DND-41 (cell line): ENCODE results near the gene PTPRH.
"Not testable (repeated sequence)": the region's sequence is repeated elsewhere in the genome, so short reads cannot be mapped to it uniquely, and the experiment has no call there.

Source experiments
- ATAC-seq: fragments of 200-7000 bp; cut with Tn5 transposase; 3 replicates; pipeline ENCODE4 v1.9.1; 2021; ENCODE audit warnings: low read depth; ENCODE audit not compliant: insufficient read depth
- DNase-seq: peaks from one replicate; pipeline ENCODE4 v3.0.0-alpha.2; 2020
- H2AFZ ChIP-seq: 2 replicates; pipeline ENCODE4 v1.6.0; 2012; ENCODE audit warnings: low read depth, low read length
- H3K27ac ChIP-seq: 2 replicates; pipeline ENCODE4 v1.5.1; 2012; ENCODE audit warnings: low read length, inconsistent platforms
- H3K27me3 ChIP-seq: fragments of 200-600 bp; sonication (generic); 2 replicates; pipeline ENCODE4 v1.6.0; 2012; ENCODE audit warnings: low read length, mild to moderate bottlenecking, inconsistent platforms; ENCODE audit not compliant: insufficient read depth, poor library complexity
- H3K36me3 ChIP-seq: 2 replicates; pipeline ENCODE4 v1.5.1; 2012; ENCODE audit warnings: low read length, inconsistent platforms; ENCODE audit not compliant: insufficient read depth
- H3K4me1 ChIP-seq: 2 replicates; pipeline ENCODE4 v1.5.1; 2012; ENCODE audit warnings: mild to moderate bottlenecking, low read length; ENCODE audit not compliant: insufficient read depth
- H3K4me2 ChIP-seq: 2 replicates; pipeline ENCODE4 v1.6.0; 2012; ENCODE audit warnings: mild to moderate bottlenecking, moderate library complexity, low read length, inconsistent platforms; ENCODE audit not compliant: insufficient read depth
- H3K4me3 ChIP-seq, 2 experiments: fragments of 200-600 bp in 1 of 2; shearing (Covaris generic) in 1 of 2; 2 replicates each; pipeline ENCODE4 v1.5.1; 2012 to 2016; ENCODE audit warnings: inconsistent platforms in 2 of 2, low read length in 2 of 2, mild to moderate bottlenecking in 2 of 2, low read depth in 1 of 2, moderate library complexity in 1 of 2
- H3K79me2 ChIP-seq: 2 replicates; pipeline ENCODE4 v1.6.0; 2012; ENCODE audit warnings: low read length, inconsistent platforms; ENCODE audit not compliant: insufficient read depth
- H3K9ac ChIP-seq: 2 replicates; pipeline ENCODE4 v1.6.0; 2012; ENCODE audit warnings: low read depth, mild to moderate bottlenecking, inconsistent platforms, low read length, moderate library complexity
- H3K9me3 ChIP-seq: 2 replicates; pipeline ENCODE4 v1.5.1; 2012; ENCODE audit warnings: low read length, moderate library complexity, mild to moderate bottlenecking, inconsistent platforms; ENCODE audit not compliant: insufficient read depth, severe bottlenecking
- H4K20me1 ChIP-seq: 2 replicates; pipeline ENCODE4 v1.6.0; 2012; ENCODE audit warnings: low read length; ENCODE audit not compliant: insufficient read depth
- CTCF ChIP-seq: IDR thresholded peaks from 2 replicates; pipeline ENCODE4 v1.5.1; 2012; ENCODE audit warnings: borderline replicate concordance, low read length, moderate library complexity, mild to moderate bottlenecking; ENCODE audit not compliant: poor library complexity, severe bottlenecking; ENCODE audit errors: extremely low read depth
- EZH2 ChIP-seq: IDR thresholded peaks from 3 replicates; pipeline ENCODE4 v1.6.1; 2012; ENCODE audit warnings: borderline replicate concordance, low read depth, mild to moderate bottlenecking, moderate library complexity, low read length, inconsistent platforms; ENCODE audit not compliant: severe bottlenecking

The PTPRH gene

DNA sequence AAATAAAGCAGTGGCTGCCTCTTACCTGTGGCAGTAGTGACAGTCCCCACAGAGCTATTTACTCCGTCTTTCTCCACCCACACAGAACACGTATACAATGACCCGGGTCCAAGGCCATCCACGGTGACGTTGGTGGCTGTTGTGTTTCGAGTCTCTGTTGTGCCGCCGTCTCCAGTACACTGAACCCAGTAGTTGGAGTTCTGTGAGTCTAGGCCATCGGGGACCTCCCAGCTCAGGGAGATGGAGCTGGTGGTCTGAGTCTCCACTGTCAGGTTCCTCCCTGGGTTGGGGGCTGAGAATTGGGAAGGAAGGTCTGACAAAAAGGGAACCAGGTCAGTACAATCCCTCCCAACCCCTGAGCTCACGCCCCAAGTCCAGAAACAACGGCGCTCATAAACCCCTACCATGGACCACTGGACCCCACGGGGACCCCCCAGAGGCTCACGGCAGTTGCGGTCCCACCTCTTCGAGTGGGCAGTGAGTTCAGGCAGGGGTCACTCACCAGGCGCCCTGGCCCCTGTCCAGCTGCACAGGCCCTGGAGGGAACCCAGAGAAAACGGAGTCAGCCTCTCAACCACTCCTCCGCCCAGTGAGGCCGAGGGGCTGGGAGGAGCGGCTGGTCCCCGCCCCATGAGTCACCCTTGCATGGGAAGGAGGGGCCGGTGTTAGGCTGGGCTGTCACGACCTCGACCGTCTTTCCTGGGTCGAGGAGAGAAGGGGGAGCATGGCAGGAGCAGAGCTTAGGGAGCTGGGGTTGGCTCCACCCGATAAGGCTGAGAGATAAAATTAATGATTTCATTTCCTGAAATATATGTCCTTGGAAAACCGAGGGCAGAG, 2.4 kb downstream of the PTPRH start:
- H3K27ac ChIP-seq = no peak overlapping the region
- no peaks in the 10 kb centered on the region for H3K9me3 ChIP-seq
- DNase-seq (peak; percentile 33), ATAC-seq (peak; percentile 80)
- no peaks in the 10 kb centered on the region for H3K79me2 ChIP-seq
- TF ChIP-seq EZH2 (no peak), CTCF (no peak)
- no peak overlapping the region for H3K4me2 ChIP-seq
- H4K20me1 ChIP-seq = no peaks in the 10 kb centered on the region
- H3K36me3 ChIP-seq = no peaks in the 10 kb centered on the region
- H3K4me1 ChIP-seq = no peaks in the 10 kb centered on the region
- no peak overlapping the region for H3K9ac ChIP-seq
- H2AFZ ChIP-seq = no peak overlapping the region
- H3K27me3 ChIP-seq = no peaks in the 10 kb centered on the region
- H3K4me3 ChIP-seq = no peak overlapping the region

DNA sequence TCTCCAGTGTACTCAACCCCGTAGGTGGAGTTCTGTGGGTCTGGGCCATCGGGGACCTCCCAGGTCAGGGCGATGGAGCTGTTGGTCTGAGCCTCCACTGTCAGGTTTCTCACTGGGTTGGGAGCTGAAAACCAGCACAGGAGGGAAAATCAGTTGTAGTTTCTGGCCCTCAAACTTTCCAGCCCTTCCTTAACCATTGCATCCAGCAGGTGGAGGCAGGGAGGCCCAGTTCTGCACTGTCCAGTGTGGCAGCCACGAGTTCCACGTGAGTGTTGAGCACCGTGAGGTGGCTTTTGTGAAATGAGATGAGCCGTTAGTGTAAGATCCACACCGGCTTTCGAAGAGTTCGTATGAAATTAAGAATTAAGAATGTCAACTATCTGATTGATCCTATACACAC, 7.1 kb downstream of the PTPRH start:
- DNase-seq = not testable (repeated sequence)

GRCh38 chr19:55199620-55200204, 9.6 kb downstream of the PTPRH start:
- TF ChIP-seq EZH2 (no peak), CTCF (no peak)

More for the DNA sequence above, 7.1 kb downstream of the PTPRH start:
- H3K27me3 ChIP-seq, H4K20me1 ChIP-seq, H3K9me3 ChIP-seq, H3K4me1 ChIP-seq, H2AFZ ChIP-seq, H3K27ac ChIP-seq, H3K4me2 ChIP-seq, H3K79me2 ChIP-seq, H3K36me3 ChIP-seq, H3K4me3 ChIP-seq, ATAC-seq, H3K9ac ChIP-seq: not testable (repeated sequence)

DNA sequence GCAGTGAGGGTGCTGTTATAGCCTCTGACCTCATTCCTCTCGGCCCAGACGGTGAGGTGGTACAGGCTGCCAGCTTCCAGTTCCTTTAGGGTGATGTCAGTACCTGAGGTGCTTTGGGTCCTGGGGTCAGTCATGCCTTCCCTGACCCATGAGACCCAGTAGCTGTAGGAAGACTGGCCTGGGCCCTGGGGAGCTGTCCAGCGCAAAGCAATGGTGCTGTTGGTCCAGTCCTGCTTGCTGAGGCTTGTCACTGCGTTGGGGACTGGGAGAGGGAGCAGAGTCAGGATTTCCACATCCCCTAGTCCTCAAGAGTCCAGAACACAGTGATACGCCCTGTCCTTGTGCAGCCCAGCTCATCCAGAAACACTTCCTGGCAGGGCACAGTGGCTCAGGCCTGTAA, 10.7 kb downstream of the PTPRH start:
- TF ChIP-seq CTCF (no peak), EZH2 (no peak)
- Histone ChIP-seq H2AFZ (no peak overlapping the region), H3K4me1 (no peaks in the 10 kb centered on the region), H3K27ac (no peak overlapping the region), H3K27me3 (no peaks in the 10 kb centered on the region), H4K20me1 (0 out of 2 replicates have a peak, but pooled peaks cover 5% of the 10 kb centered on the region), H3K36me3 (no peaks in the 10 kb centered on the region), H3K4me2 (no peak overlapping the region), H3K4me3 (no peak overlapping the region), H3K9me3 (no peaks in the 10 kb centered on the region), H3K79me2 (no peaks in the 10 kb centered on the region), H3K9ac (no peak overlapping the region)
- no peak for DNase-seq
- no peak for ATAC-seq

More at GRCh38 chr19:55199620-55200204, 9.6 kb downstream of the PTPRH start:
- no peaks in the 10 kb centered on the region for H3K36me3 ChIP-seq
- H4K20me1 ChIP-seq = 0 out of 2 replicates have a peak, but pooled peaks cover 5% of the 10 kb centered on the region
- DNase-seq (no peak), ATAC-seq (no peak)
- no peak overlapping the region for H3K27ac ChIP-seq
- no peaks in the 10 kb centered on the region for H3K4me1 ChIP-seq
- H2AFZ ChIP-seq = no peak overlapping the region
- H3K79me2 ChIP-seq = no peaks in the 10 kb centered on the region
- H3K9me3 ChIP-seq = no peaks in the 10 kb centered on the region
- no peaks in the 10 kb centered on the region for H3K27me3 ChIP-seq
- H3K4me3 ChIP-seq = no peak overlapping the region
- H3K9ac ChIP-seq = no peak overlapping the region
- no peak overlapping the region for H3K4me2 ChIP-seq
